Effector memory CD4-positive, alpha-beta T cell (primary cell): ENCODE results near the gene SLC25A26.

Experiments
- DNase-seq, 3 donors: peaks; one replicate each; pipeline ENCODE4 v3.0.0-alpha.2; 2020
- H3K27ac ChIP-seq: 2 replicates; pipeline ENCODE4 v1.7.0; 2013; ENCODE audit warnings: mild to moderate bottlenecking, low read length, moderate library complexity; ENCODE audit not compliant: insufficient read depth, poor library complexity, severe bottlenecking
- H3K27me3 ChIP-seq: replicated peaks from 2 replicates; pipeline ENCODE4 v1.7.0; 2013; ENCODE audit warnings: mild to moderate bottlenecking, low read length; ENCODE audit not compliant: insufficient read depth, control insufficient read depth, poor library complexity, severe bottlenecking
- H3K36me3 ChIP-seq: 2 replicates; pipeline ENCODE4 v1.7.0; 2013; ENCODE audit warnings: mild to moderate bottlenecking, low read length, moderate library complexity; ENCODE audit not compliant: control insufficient read depth, insufficient read depth
- H3K4me1 ChIP-seq: 2 replicates; pipeline ENCODE4 v1.7.0; 2013; ENCODE audit warnings: low read length, mild to moderate bottlenecking; ENCODE audit not compliant: control insufficient read depth, insufficient read depth, poor library complexity, severe bottlenecking
- H3K4me3 ChIP-seq: 2 replicates; pipeline ENCODE4 v1.7.0; 2013; ENCODE audit warnings: low read length, low read depth, mild to moderate bottlenecking; ENCODE audit not compliant: insufficient read depth, poor library complexity, severe bottlenecking
- H3K9me3 ChIP-seq: 2 replicates; pipeline ENCODE4 v1.7.0; 2013; ENCODE audit warnings: mild to moderate bottlenecking, low read length, moderate library complexity; ENCODE audit not compliant: control insufficient read depth

The SLC25A26 gene

GRCh38 chr3:66394753-66395249 is 174.0 kb downstream of the SLC25A26 start:
- DNase-seq: no peak
- no peak overlapping the region for H3K4me3 ChIP-seq
- H3K9me3 ChIP-seq: no peaks in the 10 kb centered on the region
- no peaks in the 10 kb centered on the region for H3K27me3 ChIP-seq
- no peak overlapping the region for H3K27ac ChIP-seq
- H3K36me3 ChIP-seq: peaks cover 29% of the 10 kb centered on the region
- H3K4me1 ChIP-seq: peaks cover 26% of the 10 kb centered on the region

- H3K27ac ChIP-seq: no peak overlapping the region
- no peak overlapping the region for H3K4me3 ChIP-seq
- no peaks in the 10 kb centered on the region for H3K27me3 ChIP-seq
- DNase-seq: no peak
- no peaks in the 10 kb centered on the region for H3K9me3 ChIP-seq
- peaks cover 24% of the 10 kb centered on the region for H3K4me1 ChIP-seq
- H3K36me3 ChIP-seq: peaks cover 37% of the 10 kb centered on the region
These were observed 174.8 kb downstream of the SLC25A26 start for GRCh38 chr3:66395635-66396034.

- Histone ChIP-seq H3K4me3 (no peak overlapping the region), H3K27me3 (no peaks in the 10 kb centered on the region), H3K4me1 (peaks cover 24% of the 10 kb centered on the region), H3K36me3 (peaks cover 38% of the 10 kb centered on the region), H3K9me3 (no peaks in the 10 kb centered on the region), H3K27ac (no peak overlapping the region)
- no peak for DNase-seq
These were observed 175.5 kb downstream of the SLC25A26 start for GRCh38 chr3:66396161-66396760.

GRCh38 chr3:66396888-66397287 is 176.1 kb downstream of the SLC25A26 start:
- no peaks in the 10 kb centered on the region for H3K27me3 ChIP-seq
- no peak for DNase-seq
- peaks cover 22% of the 10 kb centered on the region for H3K4me1 ChIP-seq
- no peak overlapping the region for H3K4me3 ChIP-seq
- peaks cover 38% of the 10 kb centered on the region for H3K36me3 ChIP-seq
- H3K9me3 ChIP-seq: no peaks in the 10 kb centered on the region
- H3K27ac ChIP-seq: no peak overlapping the region

GRCh38 chr3:66397745-66398144 is 176.9 kb downstream of the SLC25A26 start:
- Histone ChIP-seq H3K4me3 (no peak overlapping the region), H3K27ac (no peak overlapping the region), H3K4me1 (peaks cover 13% of the 10 kb centered on the region), H3K9me3 (no peaks in the 10 kb centered on the region), H3K27me3 (no peaks in the 10 kb centered on the region), H3K36me3 (peaks cover 42% of the 10 kb centered on the region)
- no peak for DNase-seq

GRCh38 chr3:66398228-66399025 is 177.6 kb downstream of the SLC25A26 start:
- Histone ChIP-seq H3K4me3 (no peak overlapping the region), H3K9me3 (no peaks in the 10 kb centered on the region), H3K27me3 (no peaks in the 10 kb centered on the region), H3K27ac (no peak overlapping the region), H3K36me3 (peaks cover 47% of the 10 kb centered on the region), H3K4me1 (peaks cover 8% of the 10 kb centered on the region)
- no peak for DNase-seq

- H3K4me1 ChIP-seq: peaks cover 2% of the 10 kb centered on the region
- DNase-seq: no peak
These were observed 178.9 kb downstream of the SLC25A26 start for GRCh38 chr3:66399529-66400232.

GRCh38 chr3:66400411-66401156 is 179.8 kb downstream of the SLC25A26 start:
- H3K9me3 ChIP-seq: no peaks in the 10 kb centered on the region
- DNase-seq: no peak
- no peak overlapping the region for H3K4me3 ChIP-seq
- H3K36me3 ChIP-seq: peaks cover 66% of the 10 kb centered on the region
- H3K4me1 ChIP-seq: no peaks in the 10 kb centered on the region
- no peak overlapping the region for H3K27ac ChIP-seq
- H3K27me3 ChIP-seq: no peaks in the 10 kb centered on the region

More at GRCh38 chr3:66399529-66400232, 178.9 kb downstream of the SLC25A26 start:
- H3K9me3 ChIP-seq: no peaks in the 10 kb centered on the region
- H3K27ac ChIP-seq: no peak overlapping the region
- no peaks in the 10 kb centered on the region for H3K27me3 ChIP-seq
- H3K4me3 ChIP-seq: no peak overlapping the region
- peaks cover 59% of the 10 kb centered on the region for H3K36me3 ChIP-seq

- no peak overlapping the region for H3K27ac ChIP-seq
- DNase-seq: no peak
- no peaks in the 10 kb centered on the region for H3K27me3 ChIP-seq
- H3K9me3 ChIP-seq: no peaks in the 10 kb centered on the region
- no peaks in the 10 kb centered on the region for H3K4me1 ChIP-seq
- H3K4me3 ChIP-seq: no peak overlapping the region
- H3K36me3 ChIP-seq: peaks cover 66% of the 10 kb centered on the region
These were observed 180.4 kb downstream of the SLC25A26 start for GRCh38 chr3:66401157-66401550.
